Lower lobe of right lung (tissue), 2 donors: ENCODE results near the gene PLA2G2A. TPM values are rescaled to one million over a fixed set of nuclear protein-coding genes. Genes with fewer than 3 reads are reported as not detected.

Experiments used
- ATAC-seq, 2 donors: fragments of 200-7000 bp; cut with Tn5 transposase; one replicate each; pipeline ENCODE4 v1.9.1; 2020 to 2022; ENCODE audit warnings: mild to moderate bottlenecking in 2 of 2, moderate library complexity in 2 of 2
- DNase-seq: peaks from one replicate; pipeline ENCODE4 v3.0.0-alpha.2; 2020
- H3K27ac ChIP-seq: fragments of 200-600 bp; one replicate; pipeline ENCODE4 v1.8.0; 2022
- H3K27me3 ChIP-seq: fragments of 200-600 bp; one replicate; pipeline ENCODE4 v1.8.0; 2022; ENCODE audit warnings: low read depth
- H3K36me3 ChIP-seq: fragments of 200-600 bp; one replicate; pipeline ENCODE4 v1.8.0; 2022; ENCODE audit warnings: mild to moderate bottlenecking
- H3K4me1 ChIP-seq: fragments of 200-600 bp; one replicate; pipeline ENCODE4 v1.8.0; 2022
- H3K4me3 ChIP-seq: fragments of 200-600 bp; one replicate; pipeline ENCODE4 v1.8.0; 2022; ENCODE audit warnings: mild to moderate bottlenecking
- H3K9me3 ChIP-seq: fragments of 200-600 bp; one replicate; pipeline ENCODE4 v1.8.0; 2022
- intact Hi-C: fragments of 100-400 bp; cut with DNase I; formaldehyde crosslinking; loops from one replicate; pipeline ENCODE4 v1.11.0; 2022
- long read RNA-seq: library from polyadenylated mRNA; unstranded; transcript quantifications from one replicate; pipeline ENCODE4 v2.0.0, GENCODE V29; 2021
- total RNA-seq: library from RNA; stranded (reverse); fragmentation: NEBNext Ultra II Directional; extraction: Animal tissue kit (Norgen Biotek cat#: 25700); gene quantifications from one replicate; pipeline ENCODE4 v1.2.1, GENCODE V29; 2021
- TF ChIP-seq, protein P1 (sequence below): fragments of 200-600 bp; IDR thresholded peaks from one replicate; pipeline ENCODE4 v1.8.0; 2022; ENCODE audit warnings: antibody characterized with exemption, mild to moderate bottlenecking
- donor health status: DM: no; HTN: yes; CAD: no; lungs with severe emphysema.

Gene PLA2G2A, protein sequence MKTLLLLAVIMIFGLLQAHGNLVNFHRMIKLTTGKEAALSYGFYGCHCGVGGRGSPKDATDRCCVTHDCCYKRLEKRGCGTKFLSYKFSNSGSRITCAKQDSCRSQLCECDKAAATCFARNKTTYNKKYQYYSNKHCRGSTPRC
- 181 TPM for total RNA-seq
- long read RNA-seq, transcript PLA2G2A-202 (5 exons, 974 nt) = major isoform, 37 of 44 reads
- long read RNA-seq, partial matches to known transcripts = 6 of 44 reads
- long read RNA-seq, other reads (novel, unspliced or antisense) = 0 of 44 reads

DNA sequence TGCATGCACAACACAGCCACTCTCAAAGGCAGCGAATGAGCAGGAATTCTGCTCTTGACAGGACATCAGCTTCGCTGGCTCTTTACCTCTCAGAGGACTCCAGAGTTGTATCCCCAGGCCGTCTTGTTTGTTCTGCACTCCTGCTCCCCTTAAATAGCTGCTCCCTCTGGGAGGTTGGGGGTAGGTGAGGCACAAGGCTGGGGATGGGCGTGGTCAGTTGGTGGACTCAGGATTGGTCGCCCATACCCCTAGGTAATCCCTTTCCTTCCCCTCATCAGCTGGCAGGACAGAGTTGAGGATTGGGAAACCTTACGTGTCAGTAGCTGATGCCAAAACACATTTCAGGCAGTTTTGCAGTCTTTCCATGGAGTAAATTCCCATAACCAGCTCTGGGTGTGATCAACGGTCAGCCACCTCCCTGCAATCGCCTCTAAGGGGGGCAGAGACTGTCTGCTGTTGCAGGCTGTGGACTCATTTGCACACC is at the start of gene PLA2G2A:
PLA2G2A (minus strand) TSS at position 125 of the 484 bp plus-strand sequence. CDS start 845 bp downstream, outside the sequence.
- ATAC-seq = peak; percentile 27 to 68
- TF ChIP-seq, protein P1, sequence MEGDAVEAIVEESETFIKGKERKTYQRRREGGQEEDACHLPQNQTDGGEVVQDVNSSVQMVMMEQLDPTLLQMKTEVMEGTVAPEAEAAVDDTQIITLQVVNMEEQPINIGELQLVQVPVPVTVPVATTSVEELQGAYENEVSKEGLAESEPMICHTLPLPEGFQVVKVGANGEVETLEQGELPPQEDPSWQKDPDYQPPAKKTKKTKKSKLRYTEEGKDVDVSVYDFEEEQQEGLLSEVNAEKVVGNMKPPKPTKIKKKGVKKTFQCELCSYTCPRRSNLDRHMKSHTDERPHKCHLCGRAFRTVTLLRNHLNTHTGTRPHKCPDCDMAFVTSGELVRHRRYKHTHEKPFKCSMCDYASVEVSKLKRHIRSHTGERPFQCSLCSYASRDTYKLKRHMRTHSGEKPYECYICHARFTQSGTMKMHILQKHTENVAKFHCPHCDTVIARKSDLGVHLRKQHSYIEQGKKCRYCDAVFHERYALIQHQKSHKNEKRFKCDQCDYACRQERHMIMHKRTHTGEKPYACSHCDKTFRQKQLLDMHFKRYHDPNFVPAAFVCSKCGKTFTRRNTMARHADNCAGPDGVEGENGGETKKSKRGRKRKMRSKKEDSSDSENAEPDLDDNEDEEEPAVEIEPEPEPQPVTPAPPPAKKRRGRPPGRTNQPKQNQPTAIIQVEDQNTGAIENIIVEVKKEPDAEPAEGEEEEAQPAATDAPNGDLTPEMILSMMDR = no peak
- Histone ChIP-seq H3K9me3 (no peaks in the 10 kb centered on the region), H3K4me3 (no peak within 1 kb of the TSS), H3K27me3 (no peaks in the 10 kb centered on the region), H3K36me3 (no peaks in the 10 kb centered on the region), H3K27ac (no peak within 1 kb of the TSS), H3K4me1 (peaks cover 19% of the 10 kb centered on the region)
- no peak for DNase-seq
- intact Hi-C loops = no loop called here

DNA sequence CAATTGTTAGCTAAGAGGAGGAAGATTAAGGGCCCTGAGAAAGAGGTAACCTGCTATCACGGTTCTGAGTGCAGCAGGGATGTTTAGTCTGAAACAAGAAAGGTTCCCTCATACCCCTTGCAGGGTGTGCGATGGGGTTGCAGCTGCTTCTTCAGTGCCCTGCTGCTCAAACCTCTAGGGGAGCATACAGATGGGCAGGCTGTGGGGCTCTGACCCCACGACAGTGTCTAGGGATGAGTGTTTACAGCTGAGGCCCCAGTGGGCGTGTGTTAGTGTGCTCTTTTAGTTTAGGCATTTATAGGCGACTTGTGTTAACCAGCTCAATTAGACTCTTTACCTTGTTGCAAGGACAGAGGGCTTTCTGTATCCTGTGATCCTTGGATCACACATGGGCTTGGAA is 49.3 kb upstream of the PLA2G2A start:
- H3K36me3 ChIP-seq = no peaks in the 10 kb centered on the region
- DNase-seq = no peak
- no peaks in the 10 kb centered on the region for H3K4me1 ChIP-seq
- intact Hi-C loops = no loop called here
- TF ChIP-seq, protein P1 = no peak
- no peak overlapping the region for H3K27ac ChIP-seq
- no peak overlapping the region for H3K4me3 ChIP-seq
- H3K9me3 ChIP-seq = no peaks in the 10 kb centered on the region
- ATAC-seq = no peak
- peaks cover 6% of the 10 kb centered on the region for H3K27me3 ChIP-seq

DNA sequence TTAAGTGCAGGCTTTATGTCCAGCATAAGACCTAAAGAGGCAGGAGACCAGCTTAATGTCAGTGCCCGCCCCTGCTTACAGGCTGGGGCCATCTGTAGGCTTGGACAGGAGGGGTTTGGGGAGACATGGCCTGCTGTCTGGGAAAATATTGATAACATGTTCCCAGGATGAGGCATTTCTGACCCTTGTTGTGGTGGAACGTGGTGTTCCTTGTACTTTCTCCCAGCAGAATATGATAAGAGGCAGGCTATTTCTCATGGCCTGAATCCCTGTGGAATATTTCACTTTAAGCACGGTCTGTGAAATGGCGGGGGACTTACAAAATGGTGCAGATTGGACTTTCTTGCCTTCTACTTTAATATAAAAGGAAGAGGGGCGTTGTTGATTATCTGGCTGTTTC is 48.7 kb upstream of the PLA2G2A start:
- Histone ChIP-seq H3K27ac (no peak overlapping the region), H3K27me3 (peaks cover 6% of the 10 kb centered on the region), H3K9me3 (no peaks in the 10 kb centered on the region), H3K4me1 (no peaks in the 10 kb centered on the region), H3K4me3 (no peak overlapping the region), H3K36me3 (no peaks in the 10 kb centered on the region)
- TF ChIP-seq, protein P1 = no peak
- ATAC-seq = no peak
- no peak for DNase-seq
- intact Hi-C loops = no loop called here

DNA sequence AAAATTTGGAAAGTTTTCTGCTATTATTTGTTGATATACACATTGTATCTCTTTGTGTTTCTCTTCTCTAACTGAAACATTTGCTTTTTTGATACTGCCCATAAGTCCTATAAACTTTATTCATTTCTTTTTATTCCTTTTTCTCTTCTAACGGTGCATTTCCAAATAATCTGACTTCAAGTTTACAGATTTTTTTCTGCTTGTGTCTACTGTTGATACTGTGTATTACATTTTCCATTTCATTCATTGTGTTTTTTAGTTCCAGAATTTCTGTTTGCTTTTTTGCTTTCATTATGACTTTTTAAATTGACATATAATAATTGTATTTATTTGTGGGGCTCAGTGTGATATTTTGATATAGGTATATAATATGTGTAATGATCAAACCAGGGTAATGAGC is 38.3 kb upstream of the PLA2G2A start:
- no peak for ATAC-seq

DNA sequence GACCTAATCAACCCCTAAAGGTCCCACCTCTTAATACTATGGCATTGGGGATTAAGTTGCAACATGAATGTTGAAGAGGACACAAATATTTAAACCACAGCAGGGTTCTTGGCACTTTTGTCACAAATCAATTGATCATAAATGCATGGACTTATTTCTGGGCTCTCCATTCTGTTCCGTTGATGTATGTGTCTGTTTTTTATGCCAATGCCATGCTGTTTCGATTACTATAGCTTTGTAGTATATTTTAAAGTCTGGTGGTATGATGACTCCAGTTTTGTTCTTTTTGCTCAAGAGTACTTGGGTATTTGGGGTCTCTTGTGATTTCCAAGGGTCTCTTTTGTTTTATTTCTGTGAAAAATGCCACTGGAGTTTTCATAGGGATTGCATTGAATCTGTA is 34.7 kb upstream of the PLA2G2A start:
- Histone ChIP-seq H3K4me1 (no peaks in the 10 kb centered on the region), H3K27ac (no peak overlapping the region), H3K27me3 (no peaks in the 10 kb centered on the region), H3K4me3 (no peak overlapping the region), H3K36me3 (no peaks in the 10 kb centered on the region), H3K9me3 (no peaks in the 10 kb centered on the region)
- DNase-seq (no peak), ATAC-seq (no peak)
- TF ChIP-seq, protein P1 = no peak
- intact Hi-C loops = no loop called here

More for the DNA sequence above, 38.3 kb upstream of the PLA2G2A start:
- intact Hi-C loops = no loop called here
- TF ChIP-seq, protein P1 = no peak
- Histone ChIP-seq H3K4me1 (no peaks in the 10 kb centered on the region), H3K9me3 (no peaks in the 10 kb centered on the region), H3K27ac (no peak overlapping the region), H3K36me3 (no peaks in the 10 kb centered on the region), H3K27me3 (no peaks in the 10 kb centered on the region), H3K4me3 (no peak overlapping the region)
- no peak for DNase-seq
